ENCODE data around the gene ABCC2.
"Not testable (repeated sequence)": the region's sequence is repeated elsewhere in the genome, so short reads cannot be mapped to it uniquely, and the experiment has no call there.

ABCC2 gene

DNA sequence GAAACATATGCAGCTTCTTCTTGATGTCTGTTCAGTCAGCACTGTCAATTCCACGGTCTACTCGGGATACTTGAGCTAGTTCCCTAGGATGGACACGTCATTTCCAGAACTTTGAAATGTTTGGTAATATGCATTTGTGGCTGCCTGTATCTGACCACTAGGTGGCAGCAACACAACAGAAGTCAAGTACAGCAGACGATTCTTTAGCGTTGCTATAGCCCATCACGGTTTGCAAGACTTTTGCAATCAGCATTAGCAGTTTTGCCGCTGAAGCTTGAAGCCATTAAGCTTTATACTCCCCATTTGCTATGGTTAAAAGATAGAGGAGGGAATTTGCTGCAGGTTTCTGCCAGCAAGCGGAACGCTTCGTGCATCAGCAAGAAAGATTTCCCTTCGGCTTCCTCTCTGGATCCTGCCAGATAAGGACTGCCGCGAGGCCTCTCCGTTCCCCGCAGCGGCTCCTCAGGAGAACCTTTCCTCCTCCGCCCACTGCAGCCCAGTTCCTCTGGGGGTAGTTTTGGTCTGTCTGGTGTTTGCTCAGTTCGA, 63.5 kb downstream of the ABCC2 start:
- peak; percentile 88 for DNase-seq
- in situ Hi-C loops (cut with HindIII; ENCODE audit: low pct_ligation_motif_present, low pct_unique_long_range_greater_than_20kb, low sequenced_read_pairs): no loop called here

DNA sequence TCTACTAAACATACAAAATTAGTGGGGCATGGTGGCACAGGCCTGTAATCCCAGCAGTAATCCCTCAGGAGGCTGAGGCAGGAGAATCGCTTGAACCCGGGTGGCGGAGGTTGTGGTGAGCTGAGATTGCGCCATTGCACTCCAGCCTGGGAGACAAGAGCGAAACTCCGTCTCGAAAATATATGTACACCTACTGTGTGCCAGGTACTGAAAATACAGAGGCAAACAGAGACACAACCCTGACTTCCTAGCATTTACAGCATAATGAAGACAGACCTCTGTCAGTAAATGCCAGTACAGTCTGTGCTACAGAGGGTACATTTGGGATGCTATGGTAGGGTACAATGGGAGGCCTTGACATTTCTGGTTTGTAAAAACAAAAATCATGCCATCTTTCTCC, 66.6 kb downstream of the ABCC2 start:
- in situ Hi-C loops (cut with HindIII; ENCODE audit: low pct_ligation_motif_present, low pct_unique_long_range_greater_than_20kb, low sequenced_read_pairs): no loop called here
- no peak for DNase-seq

DNA sequence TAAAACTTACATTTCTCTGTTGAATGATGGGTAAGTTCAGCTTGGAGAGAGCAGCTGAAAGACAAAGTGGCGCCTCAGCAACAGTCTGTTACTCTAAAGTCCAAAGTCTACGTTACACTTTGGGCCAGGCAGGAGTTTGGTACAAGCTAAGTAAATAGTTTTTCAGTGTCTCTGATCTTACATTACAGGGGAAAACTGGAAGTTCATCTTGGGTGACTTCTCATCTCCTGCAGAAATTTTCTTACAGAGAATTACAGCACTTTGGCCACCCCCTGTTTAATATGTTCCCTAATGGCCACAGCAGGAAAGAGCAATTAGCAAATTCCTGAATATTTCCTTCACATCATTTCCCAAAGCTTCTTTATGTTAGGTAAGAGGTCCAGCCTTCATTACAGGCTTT, 67.1 kb downstream of the ABCC2 start:
- in situ Hi-C loops (cut with HindIII; ENCODE audit: low pct_ligation_motif_present, low pct_unique_long_range_greater_than_20kb, low sequenced_read_pairs): no loop called here
- no peak for DNase-seq

DNA sequence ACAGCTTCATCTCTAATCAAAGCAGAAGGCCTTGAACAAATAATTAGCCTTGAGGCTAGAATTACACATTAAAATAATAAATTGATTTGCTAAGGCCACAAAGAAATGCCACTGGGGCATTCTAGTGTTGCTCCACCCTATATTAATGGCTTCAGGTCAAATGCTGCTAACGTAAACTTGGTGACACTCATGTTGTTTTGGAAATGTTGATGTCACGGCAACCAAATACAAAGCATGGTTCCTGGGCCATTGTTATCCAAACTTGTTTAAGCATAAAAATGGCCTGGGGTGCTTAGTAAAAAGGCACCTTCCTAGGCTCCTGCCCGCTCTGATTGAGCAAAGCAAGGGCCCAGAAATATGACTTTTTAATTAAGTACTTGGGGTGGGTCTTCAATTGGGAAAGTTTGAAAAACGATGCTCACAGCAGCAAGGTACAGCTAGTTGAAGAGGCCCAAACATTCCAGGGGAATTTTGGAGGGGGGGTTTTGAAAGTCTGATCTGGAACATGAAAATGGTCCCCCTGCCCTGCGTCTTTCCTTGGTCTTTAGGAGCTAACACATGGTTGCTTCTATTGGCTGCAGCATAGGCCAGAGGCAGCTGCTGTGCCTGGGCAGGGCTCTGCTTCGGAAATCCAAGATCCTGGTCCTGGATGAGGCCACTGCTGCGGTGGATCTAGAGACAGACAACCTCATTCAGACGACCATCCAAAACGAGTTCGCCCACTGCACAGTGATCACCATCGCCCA, 67.8 kb downstream of the ABCC2 start:
- DNase-seq: no peak
- in situ Hi-C loops (cut with HindIII; ENCODE audit: low pct_ligation_motif_present, low pct_unique_long_range_greater_than_20kb, low sequenced_read_pairs): loop anchor here (25.0 kb wide), 1 partner anchor 237 kb away; the partner anchor contains the start of gene CPN1

DNA sequence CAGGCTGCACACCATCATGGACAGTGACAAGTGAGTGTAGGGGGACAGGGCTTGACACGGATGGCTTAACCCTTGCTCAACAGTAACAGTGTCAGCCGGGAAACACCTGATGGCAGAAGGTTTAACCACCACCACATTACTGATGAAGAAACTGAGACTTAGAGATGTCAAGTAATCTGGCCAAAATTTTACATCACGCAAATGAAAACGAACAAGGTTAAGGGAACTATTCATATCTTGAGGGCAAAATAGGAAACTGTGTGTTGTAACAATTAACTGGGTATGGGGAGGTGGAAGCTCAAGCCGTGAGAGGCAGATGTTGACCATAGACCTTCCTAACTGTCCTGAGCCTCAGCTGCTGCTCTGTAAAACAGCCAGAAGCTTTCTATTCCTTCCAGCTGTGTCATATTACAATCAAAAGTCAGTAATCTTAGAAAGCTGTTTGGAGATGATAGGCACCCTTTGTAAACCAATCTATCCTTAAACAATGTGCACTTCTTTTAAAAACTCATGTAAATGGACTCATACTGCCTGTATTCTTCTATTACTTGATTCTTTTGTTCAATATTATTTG, 68.4 kb downstream of the ABCC2 start:
- no peak for DNase-seq
- in situ Hi-C loops (cut with HindIII; ENCODE audit: low pct_ligation_motif_present, low pct_unique_long_range_greater_than_20kb, low sequenced_read_pairs): loop anchor here (25.0 kb wide), 1 partner anchor 236 kb away; the partner anchor contains the start of gene CPN1

DNA sequence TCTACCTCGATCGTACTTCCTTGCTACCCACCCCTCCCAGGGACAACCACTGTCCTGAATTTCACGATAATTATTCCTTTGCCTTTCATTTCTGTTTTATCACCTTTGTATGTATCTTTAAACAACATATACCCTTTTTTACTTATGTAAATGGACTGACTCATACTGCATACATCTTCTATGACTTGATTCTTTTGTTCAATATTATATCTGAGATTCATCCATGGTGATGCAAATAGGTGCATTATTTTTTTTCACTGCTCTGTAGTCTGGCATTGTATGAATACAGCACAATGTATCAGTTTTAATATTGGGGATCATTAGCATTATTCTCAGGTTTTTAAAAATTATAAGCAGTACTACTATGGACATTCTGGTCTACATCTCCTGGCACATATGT, 69.4 kb downstream of the ABCC2 start:
- in situ Hi-C loops (cut with HindIII; ENCODE audit: low pct_ligation_motif_present, low pct_unique_long_range_greater_than_20kb, low sequenced_read_pairs): loop anchor here (25.0 kb wide), 1 partner anchor 235 kb away; the partner anchor contains the start of gene CPN1
- DNase-seq: no peak

DNA sequence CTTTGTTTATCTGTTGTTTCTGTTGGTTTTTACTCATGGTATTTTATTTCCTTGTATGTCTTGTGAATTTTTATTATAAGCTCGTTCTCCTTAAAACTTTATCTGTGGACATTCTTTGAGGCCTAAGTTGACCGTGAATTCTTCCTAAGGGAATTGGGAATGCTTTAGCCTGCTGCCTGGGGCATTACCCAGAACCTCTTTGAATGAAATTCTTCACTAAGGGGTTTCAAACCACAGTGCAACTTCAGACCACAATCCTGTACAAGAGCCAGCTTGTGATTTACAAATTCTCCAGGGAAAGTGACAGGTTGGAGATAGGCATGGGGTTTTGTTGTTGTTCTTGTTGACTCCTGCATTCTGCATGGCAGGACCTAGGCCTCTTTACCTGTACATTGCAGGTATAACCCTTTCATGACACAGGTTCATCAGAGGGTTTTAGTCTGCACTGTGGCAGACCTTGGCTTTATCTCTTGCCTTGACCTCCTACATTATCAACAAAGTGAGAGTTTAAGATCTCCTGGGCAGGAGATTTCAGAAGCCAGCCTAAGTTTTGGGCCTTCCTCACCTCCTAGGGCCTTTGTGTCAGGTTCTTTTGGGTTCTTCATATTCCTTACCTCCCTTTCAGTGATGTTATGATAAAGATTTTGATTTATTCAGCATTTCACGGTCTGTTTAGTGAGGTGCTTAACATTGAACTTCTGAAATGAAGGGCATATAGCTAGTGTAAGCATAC, 70.2 kb downstream of the ABCC2 start:
- no peak for DNase-seq
- in situ Hi-C loops (cut with HindIII; ENCODE audit: low pct_ligation_motif_present, low pct_unique_long_range_greater_than_20kb, low sequenced_read_pairs): loop anchor here (25.0 kb wide), 1 partner anchor 235 kb away; the partner anchor contains the start of gene CPN1

DNA sequence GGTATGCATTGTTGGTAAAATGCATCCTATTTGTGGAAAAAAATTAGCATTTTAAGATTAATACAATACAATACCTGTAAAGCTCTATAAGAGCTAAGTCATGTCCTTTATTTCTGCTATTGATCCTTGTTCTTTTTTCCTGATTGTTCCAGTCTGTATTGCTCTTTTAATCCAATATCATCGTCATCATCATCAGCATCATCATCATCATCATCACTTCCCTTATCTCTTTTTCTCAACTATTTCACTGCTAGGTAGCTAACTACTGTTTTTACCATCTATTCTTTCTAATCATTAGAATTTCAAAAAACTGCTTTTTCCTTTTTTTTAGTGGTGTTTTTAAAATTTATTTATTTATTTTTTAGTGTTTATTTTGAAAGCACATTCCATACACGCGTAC, 71.2 kb downstream of the ABCC2 start:
- DNase-seq: no peak
- in situ Hi-C loops (cut with HindIII; ENCODE audit: low pct_ligation_motif_present, low pct_unique_long_range_greater_than_20kb, low sequenced_read_pairs): loop anchor here (25.0 kb wide), 1 partner anchor 234 kb away; the partner anchor contains the start of gene CPN1

DNA sequence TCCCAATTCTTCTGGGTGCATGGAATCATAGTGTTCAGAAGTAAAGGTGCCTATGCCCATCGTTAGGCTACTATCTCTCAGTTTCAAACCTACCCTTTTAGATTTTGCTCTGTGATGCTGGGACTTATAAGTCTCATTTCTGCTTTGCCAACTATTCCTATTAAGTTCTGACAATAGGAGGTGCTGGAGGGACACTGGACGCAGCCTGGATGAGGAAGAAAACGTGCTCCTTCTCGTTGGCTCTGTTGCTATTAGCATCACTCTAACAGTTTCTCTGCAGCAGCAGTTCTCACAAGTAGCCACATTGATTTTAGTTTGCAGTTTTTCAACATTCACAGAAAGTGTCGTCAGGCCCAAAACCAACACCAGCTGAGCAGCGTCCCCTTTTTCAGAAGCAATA, 72.4 kb downstream of the ABCC2 start:
- in situ Hi-C loops (cut with HindIII; ENCODE audit: low pct_ligation_motif_present, low pct_unique_long_range_greater_than_20kb, low sequenced_read_pairs): loop anchor here (25.0 kb wide), 1 partner anchor 232 kb away; the partner anchor contains the start of gene CPN1
- no peak for DNase-seq

DNA sequence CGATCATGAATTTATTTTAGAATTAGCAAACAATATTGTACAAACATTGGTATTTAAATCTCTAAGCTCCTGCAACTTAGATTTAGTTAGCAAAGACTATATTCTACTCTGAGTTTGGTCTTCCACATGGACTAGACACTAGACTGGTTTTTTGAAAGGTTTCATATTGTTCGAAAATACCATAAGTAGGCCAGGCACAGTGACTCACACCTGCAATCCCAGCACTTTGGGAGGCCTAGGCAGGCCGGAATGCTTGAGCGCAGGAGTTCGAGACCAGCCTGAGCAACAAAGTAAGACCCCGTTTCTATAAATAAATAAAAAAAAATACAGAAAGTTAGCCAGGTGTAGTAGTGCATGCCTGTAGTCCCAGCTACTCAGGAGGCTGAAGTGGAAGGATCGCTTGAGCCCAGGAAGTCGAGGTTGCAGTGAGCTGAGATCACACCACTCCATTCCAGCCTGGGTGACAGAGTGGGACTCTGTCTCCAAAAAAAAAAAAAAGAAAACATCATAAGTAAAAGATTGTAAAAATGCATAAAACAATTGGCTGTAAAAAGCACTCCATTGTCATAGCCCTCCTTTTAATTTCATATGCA, 73.1 kb downstream of the ABCC2 start:
- in situ Hi-C loops (cut with HindIII; ENCODE audit: low pct_ligation_motif_present, low pct_unique_long_range_greater_than_20kb, low sequenced_read_pairs): loop anchor here (25.0 kb wide), 1 partner anchor 232 kb away; the partner anchor contains the start of gene CPN1
- DNase-seq: no peak

DNA sequence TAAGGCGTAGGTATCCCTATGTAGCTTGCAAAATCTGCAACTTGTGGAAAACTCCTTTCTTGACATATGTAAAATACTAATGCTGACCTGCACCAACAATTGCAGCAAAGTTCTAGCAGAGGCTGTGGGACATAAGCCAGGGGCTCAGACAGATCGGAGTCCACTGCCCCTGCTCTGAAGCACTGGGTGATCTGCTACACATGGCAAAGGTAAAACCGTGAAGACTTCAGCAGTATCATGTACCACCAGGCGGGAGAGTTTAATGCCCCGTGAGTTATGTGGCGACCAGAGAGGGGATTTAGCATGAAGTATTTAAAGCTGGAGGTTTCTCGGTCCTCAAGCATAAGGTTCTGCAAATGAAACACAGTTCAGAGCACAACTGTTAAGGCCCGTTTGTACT, 76.4 kb downstream of the ABCC2 start:
- in situ Hi-C loops (cut with HindIII; ENCODE audit: low pct_ligation_motif_present, low pct_unique_long_range_greater_than_20kb, low sequenced_read_pairs): loop anchor here (25.0 kb wide), 1 partner anchor 228 kb away; the partner anchor contains the start of gene CPN1
- DNase-seq: no peak

DNA sequence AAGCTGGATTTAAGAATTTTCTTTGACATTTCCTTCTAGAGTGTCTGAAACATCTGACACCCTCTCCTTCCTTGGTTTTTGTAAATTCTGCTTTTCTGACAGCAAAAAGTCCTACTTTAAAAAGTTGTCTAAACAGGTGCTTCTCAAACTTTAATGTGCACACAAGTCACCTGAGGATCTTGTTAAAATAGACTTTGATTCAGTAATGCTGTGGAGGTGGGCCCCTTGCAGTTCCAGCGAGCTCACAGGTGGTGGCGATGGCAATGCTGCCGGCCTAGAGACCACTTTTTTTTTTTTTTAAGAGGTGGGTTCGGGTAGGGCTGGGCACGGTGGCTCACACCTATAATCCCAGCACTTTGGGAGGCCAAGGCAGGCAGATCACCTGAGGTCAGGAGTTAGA, 77.1 kb downstream of the ABCC2 start:
- in situ Hi-C loops (cut with HindIII; ENCODE audit: low pct_ligation_motif_present, low pct_unique_long_range_greater_than_20kb, low sequenced_read_pairs): loop anchor here (25.0 kb wide), 1 partner anchor 228 kb away; the partner anchor contains the start of gene CPN1
- DNase-seq: peak; percentile 36

DNA sequence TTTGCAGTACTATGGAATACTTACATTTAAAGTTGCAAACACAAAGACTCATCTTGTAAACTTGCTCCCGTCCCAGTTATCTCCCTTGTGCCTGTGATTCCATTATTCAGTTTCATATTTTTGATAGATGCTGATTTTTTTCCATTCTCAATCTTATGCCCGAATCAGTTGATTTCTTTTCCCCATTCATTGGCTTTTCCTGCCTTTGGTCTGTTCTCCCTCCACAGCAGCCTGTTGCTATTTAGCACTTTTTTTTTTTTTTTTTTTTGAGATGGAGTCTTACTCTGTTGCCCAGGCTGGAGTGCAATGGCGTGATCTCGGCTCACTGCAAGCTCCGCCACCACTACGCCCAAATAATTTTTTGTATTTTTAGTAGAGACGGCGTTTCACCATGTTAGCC, 78.0 kb downstream of the ABCC2 start:
- in situ Hi-C loops (cut with HindIII; ENCODE audit: low pct_ligation_motif_present, low pct_unique_long_range_greater_than_20kb, low sequenced_read_pairs): loop anchor here (25.0 kb wide), 1 partner anchor 227 kb away; the partner anchor contains the start of gene CPN1
- no peak for DNase-seq

DNA sequence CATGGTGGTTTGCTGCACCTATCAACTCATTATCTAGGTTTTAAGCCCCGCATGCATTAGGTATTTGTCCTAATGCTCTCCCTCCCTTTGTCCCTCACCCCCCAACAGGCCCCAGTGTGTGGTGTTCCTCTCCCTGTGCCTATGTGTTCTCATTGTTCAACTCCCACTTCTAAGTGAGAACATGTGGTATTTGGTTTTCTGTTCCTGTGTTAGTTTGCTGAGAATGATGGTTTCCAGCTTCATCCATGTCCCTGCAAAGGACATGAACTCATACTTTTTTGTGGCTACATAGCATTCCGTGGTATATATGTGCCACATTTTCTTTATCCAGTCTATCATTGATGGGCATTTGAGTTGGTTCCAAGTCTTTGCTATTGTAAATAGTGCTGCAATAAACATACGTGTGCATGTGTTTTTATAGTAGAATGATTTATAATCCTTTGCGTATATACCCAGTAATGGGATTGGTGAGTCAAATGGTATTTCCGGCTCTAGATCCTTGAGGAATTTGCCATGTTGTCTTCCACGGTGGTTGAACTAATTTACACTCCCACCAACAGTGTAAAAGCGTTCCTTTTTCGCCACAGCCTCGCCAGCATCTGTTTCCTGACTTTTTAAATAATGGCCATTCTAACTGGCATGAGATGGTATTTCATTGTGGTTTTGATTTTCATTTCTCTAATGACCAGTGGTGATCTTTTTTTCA, 81.2 kb downstream of the ABCC2 start:
- not testable (repeated sequence) for DNase-seq
- in situ Hi-C loops (cut with HindIII; ENCODE audit: low pct_ligation_motif_present, low pct_unique_long_range_greater_than_20kb, low sequenced_read_pairs): loop anchor here (25.0 kb wide), 1 partner anchor 224 kb away; the partner anchor contains the start of gene CPN1

DNA sequence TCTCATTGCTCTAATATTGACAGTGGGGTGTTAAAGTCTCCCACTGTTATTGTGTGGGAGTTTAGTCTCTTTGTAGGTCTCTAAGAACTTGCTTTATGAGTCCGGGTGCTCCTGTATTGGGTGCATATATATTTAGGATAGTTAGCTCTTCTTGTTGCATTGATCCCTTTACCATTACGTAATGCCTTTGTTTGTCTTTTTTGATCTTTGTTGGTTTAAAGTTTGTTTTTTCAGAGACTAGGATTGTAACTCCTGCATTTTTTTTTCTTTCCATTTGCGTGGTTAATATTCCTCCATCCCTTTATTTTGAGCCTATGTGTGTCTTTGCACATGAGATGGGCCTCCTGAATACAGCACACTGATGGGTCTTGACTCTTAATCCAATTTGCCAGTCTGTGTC, 84.8 kb downstream of the ABCC2 start:
- in situ Hi-C loops (cut with HindIII; ENCODE audit: low pct_ligation_motif_present, low pct_unique_long_range_greater_than_20kb, low sequenced_read_pairs): loop anchor here (25.0 kb wide), 1 partner anchor 220 kb away; the partner anchor contains the start of gene CPN1

DNA sequence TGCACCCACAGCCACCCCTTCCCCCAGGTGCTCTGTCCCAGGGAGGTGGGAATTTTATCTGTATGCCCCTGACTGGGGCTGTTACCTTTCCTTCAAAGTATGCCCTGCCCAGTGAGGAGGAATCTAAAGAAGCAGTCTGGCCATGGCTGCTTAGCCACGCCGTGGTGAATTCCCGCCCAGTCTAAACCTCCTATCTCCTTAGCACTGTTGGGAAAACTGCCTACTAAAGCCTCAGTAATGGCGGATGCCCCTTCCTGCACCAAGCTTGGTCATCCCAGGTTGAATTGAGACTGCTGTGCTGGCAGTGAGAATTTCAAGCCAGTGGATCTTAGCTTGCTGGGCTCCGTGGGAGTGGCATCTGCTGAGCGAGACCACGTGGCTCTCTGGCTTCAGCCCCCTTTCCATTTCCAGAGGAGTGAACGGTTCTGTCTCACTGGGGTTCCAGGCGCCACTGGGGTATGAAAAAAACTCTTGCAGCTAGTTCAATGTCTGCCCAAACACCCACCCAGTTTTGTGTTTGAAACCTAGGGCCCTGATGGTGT, 87.2 kb downstream of the ABCC2 start:
- in situ Hi-C loops (cut with HindIII; ENCODE audit: low pct_ligation_motif_present, low pct_unique_long_range_greater_than_20kb, low sequenced_read_pairs): loop anchor here (25.0 kb wide), 1 partner anchor 218 kb away; the partner anchor contains the start of gene CPN1
- DNase-seq: no peak

More for the DNA sequence above, 84.8 kb downstream of the ABCC2 start:
- not testable (repeated sequence) for DNase-seq

DNA sequence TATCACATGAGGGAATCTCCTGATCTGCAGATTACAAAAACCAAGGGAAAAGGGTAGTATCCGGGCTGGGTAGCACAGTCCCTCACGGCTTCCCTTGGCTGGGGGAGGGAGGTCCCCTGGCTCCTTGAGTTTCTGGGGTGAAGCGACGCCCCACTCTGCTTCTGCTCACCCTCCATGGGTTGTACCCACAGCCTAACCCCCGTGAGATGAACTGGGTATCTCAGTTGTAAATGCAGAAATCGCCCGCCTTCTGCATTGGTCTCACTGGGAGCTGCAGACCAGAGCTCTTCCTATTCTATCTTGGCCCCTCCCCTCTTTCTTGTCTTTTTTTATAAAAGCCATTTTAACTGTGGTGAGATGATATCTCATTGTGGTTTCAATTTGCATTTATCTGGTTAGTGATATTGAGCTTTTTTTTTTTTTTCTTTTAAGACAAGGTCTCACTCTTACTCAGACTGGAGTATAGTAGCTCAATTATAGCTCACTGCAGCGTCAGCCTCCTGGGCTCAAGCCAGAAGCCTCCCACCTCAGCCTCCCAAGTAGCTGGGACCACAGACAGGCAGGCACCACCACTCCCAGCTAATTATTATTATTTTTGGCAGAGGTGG, 87.8 kb downstream of the ABCC2 start:
- DNase-seq: no peak
- in situ Hi-C loops (cut with HindIII; ENCODE audit: low pct_ligation_motif_present, low pct_unique_long_range_greater_than_20kb, low sequenced_read_pairs): loop anchor here (25.0 kb wide), 1 partner anchor 217 kb away; the partner anchor contains the start of gene CPN1

All from ACHN (cell line).